Adrenal gland (tissue), 5 donors: ENCODE results near the gene CMTM4.

Experiments
- POLR2A ChIP-seq, 2 donors: fragments of 450-650 bp; IDR thresholded peaks; one replicate each; pipeline ENCODE4 v1.6.1; 2017; ENCODE audit warnings: antibody characterized with exemption in 2 of 2, mild to moderate bottlenecking in 2 of 2, moderate library complexity in 1 of 2
- TF ChIP-seq, protein P1 (sequence below), 6 experiments: fragments of 450-650 bp in 4 of 6; fragments of 200-600 bp in 2 of 6; sonication (generic) in 1 of 6; IDR thresholded peaks; 1 replicate in 5 of 6; 2 replicates in 1 of 6; pipeline versions ENCODE4 v1.5.1 to v1.8.0; 2016 to 2021; ENCODE audit warnings: antibody characterized with exemption in 6 of 6, mild to moderate bottlenecking in 2 of 6, moderate library complexity in 1 of 6
- donor health status: DM: no; HTN: no; CAD: no.

GRCh38 chr16:66587881-66588600, 108.5 kb downstream of the CMTM4 start:
- no peak for TF ChIP-seq POLR2A (IDR thresholded peaks at IDR 0.05)
- TF ChIP-seq, protein P1, sequence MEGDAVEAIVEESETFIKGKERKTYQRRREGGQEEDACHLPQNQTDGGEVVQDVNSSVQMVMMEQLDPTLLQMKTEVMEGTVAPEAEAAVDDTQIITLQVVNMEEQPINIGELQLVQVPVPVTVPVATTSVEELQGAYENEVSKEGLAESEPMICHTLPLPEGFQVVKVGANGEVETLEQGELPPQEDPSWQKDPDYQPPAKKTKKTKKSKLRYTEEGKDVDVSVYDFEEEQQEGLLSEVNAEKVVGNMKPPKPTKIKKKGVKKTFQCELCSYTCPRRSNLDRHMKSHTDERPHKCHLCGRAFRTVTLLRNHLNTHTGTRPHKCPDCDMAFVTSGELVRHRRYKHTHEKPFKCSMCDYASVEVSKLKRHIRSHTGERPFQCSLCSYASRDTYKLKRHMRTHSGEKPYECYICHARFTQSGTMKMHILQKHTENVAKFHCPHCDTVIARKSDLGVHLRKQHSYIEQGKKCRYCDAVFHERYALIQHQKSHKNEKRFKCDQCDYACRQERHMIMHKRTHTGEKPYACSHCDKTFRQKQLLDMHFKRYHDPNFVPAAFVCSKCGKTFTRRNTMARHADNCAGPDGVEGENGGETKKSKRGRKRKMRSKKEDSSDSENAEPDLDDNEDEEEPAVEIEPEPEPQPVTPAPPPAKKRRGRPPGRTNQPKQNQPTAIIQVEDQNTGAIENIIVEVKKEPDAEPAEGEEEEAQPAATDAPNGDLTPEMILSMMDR (IDR thresholded peaks at IDR 0.05) = no peak
